Measurements from ENCODE around the gene COL15A1.

The COL15A1 gene

GRCh38 chr9:99119976-99120655 lies 176.4 kb downstream of the COL15A1 start:
- no peak for DNase-seq

All from NCI-H1092 treated with DMSO at 0.1 percent for 48 hours (cell line).